ENCODE results near the gene PIEZO1. TPM values are rescaled to one million over a fixed set of nuclear protein-coding genes. Genes with fewer than 3 reads are reported as not detected.

Gene PIEZO1
- total and polyA plus RNA-seq, 10 of the 15 experiments (the other 5 are each of a cell fraction or from before 2014, with no cell fraction given), result 1.3 to 169 (median 33.4) TPM

DNA sequence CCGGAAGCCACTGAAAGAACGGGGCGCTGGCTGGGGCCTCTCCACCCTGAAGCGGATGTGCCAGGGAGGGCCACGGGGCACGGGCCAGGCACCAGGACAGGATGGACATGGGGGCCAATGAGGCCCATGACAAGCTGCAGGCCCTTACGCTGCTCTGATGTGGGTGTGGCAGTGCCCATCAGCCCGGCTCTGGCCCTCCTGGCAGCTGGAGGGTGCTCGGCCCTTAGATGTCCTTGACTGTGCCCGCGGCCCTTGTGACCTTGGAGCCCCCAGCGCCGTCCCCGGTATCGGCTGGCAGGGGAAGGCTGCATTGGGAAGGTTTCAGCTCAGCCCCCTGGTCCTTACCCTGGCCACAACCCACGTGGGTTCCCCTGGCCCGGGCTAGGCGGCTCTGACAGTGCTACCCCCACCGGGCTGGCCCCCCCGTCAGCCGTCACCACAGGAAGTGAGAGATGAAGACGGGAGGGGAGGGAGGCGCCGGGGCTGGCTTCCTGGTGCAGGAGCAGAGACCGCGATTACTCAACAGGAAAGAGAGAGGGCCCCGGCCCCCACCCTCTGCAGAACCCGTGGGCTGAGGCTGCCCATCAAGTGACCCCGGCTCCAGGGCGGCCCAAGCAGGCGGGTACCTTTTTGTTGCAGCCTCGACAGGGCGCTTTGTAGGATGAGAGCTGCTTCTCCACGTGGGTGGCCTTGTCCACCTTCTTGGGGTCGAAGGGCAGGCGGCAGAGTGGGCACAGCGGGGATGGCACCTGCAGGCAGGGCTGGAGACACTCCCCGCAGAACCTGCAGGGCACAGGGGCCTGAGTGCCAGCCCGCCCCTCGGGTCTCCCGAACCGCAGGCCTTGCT, 84.2 kb downstream of the PIEZO1 start (continued):
- TF ChIP-seq, protein P1, sequence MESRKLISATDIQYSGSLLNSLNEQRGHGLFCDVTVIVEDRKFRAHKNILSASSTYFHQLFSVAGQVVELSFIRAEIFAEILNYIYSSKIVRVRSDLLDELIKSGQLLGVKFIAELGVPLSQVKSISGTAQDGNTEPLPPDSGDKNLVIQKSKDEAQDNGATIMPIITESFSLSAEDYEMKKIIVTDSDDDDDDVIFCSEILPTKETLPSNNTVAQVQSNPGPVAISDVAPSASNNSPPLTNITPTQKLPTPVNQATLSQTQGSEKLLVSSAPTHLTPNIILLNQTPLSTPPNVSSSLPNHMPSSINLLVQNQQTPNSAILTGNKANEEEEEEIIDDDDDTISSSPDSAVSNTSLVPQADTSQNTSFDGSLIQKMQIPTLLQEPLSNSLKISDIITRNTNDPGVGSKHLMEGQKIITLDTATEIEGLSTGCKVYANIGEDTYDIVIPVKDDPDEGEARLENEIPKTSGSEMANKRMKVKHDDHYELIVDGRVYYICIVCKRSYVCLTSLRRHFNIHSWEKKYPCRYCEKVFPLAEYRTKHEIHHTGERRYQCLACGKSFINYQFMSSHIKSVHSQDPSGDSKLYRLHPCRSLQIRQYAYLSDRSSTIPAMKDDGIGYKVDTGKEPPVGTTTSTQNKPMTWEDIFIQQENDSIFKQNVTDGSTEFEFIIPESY (IDR thresholded peaks at IDR 0.05), result no peak
- TF ChIP-seq MTA3 (IDR thresholded peaks at IDR 0.05; ENCODE audit: borderline replicate concordance, low read length) (no peak), JUNB (IDR thresholded peaks at IDR 0.05) (peak; percentile 58; the same call in 1 of the 2 replicates), PAX8 (IDR thresholded peaks at IDR 0.05) (no peak), CBX5 (IDR thresholded peaks at IDR 0.05; ENCODE audit: low read depth) (no peak), SMARCA5 (IDR thresholded peaks at IDR 0.05) (0 out of 2 replicates have a peak, but pooled peaks have one; percentile 78), SUZ12 (IDR thresholded peaks at IDR 0.05; ENCODE audit: unreplicated experiment) (no peak), ZNF217 (IDR thresholded peaks at IDR 0.05) (no peak), CHD2 (IDR thresholded peaks at IDR 0.05; ENCODE audit: borderline replicate concordance, low read depth, low read length) (peak; percentile 73), SPI1 (IDR thresholded peaks at IDR 0.05; ENCODE audit: borderline replicate concordance, insufficient read depth, low read depth, low read length) (peak; percentile 71), NR2F1 (conservative IDR thresholded peaks at IDR 0.05) (peak; percentile 92), KAT2A (conservative IDR thresholded peaks at IDR 0.05; ENCODE audit: control insufficient read depth, low read depth, low read length) (no peak), IKZF1 (conservative IDR thresholded peaks at IDR 0.05) (peak; percentile 93), MXI1 (IDR thresholded peaks at IDR 0.05; ENCODE audit: low read depth, low read length) (peak; percentile 69; the same call in 1 of the 2 replicates)
- TF ChIP-seq, protein P2, sequence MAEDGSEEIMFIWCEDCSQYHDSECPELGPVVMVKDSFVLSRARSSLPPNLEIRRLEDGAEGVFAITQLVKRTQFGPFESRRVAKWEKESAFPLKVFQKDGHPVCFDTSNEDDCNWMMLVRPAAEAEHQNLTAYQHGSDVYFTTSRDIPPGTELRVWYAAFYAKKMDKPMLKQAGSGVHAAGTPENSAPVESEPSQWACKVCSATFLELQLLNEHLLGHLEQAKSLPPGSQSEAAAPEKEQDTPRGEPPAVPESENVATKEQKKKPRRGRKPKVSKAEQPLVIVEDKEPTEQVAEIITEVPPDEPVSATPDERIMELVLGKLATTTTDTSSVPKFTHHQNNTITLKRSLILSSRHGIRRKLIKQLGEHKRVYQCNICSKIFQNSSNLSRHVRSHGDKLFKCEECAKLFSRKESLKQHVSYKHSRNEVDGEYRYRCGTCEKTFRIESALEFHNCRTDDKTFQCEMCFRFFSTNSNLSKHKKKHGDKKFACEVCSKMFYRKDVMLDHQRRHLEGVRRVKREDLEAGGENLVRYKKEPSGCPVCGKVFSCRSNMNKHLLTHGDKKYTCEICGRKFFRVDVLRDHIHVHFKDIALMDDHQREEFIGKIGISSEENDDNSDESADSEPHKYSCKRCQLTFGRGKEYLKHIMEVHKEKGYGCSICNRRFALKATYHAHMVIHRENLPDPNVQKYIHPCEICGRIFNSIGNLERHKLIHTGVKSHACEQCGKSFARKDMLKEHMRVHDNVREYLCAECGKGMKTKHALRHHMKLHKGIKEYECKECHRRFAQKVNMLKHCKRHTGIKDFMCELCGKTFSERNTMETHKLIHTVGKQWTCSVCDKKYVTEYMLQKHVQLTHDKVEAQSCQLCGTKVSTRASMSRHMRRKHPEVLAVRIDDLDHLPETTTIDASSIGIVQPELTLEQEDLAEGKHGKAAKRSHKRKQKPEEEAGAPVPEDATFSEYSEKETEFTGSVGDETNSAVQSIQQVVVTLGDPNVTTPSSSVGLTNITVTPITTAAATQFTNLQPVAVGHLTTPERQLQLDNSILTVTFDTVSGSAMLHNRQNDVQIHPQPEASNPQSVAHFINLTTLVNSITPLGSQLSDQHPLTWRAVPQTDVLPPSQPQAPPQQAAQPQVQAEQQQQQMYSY (CRISPR knock-in tag; IDR thresholded peaks at IDR 0.05), result no peak
- TF ChIP-seq, protein P3, sequence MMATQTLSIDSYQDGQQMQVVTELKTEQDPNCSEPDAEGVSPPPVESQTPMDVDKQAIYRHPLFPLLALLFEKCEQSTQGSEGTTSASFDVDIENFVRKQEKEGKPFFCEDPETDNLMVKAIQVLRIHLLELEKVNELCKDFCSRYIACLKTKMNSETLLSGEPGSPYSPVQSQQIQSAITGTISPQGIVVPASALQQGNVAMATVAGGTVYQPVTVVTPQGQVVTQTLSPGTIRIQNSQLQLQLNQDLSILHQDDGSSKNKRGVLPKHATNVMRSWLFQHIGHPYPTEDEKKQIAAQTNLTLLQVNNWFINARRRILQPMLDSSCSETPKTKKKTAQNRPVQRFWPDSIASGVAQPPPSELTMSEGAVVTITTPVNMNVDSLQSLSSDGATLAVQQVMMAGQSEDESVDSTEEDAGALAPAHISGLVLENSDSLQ (IDR thresholded peaks at IDR 0.05), result peak; percentile 97
- TF ChIP-seq, protein P4, sequence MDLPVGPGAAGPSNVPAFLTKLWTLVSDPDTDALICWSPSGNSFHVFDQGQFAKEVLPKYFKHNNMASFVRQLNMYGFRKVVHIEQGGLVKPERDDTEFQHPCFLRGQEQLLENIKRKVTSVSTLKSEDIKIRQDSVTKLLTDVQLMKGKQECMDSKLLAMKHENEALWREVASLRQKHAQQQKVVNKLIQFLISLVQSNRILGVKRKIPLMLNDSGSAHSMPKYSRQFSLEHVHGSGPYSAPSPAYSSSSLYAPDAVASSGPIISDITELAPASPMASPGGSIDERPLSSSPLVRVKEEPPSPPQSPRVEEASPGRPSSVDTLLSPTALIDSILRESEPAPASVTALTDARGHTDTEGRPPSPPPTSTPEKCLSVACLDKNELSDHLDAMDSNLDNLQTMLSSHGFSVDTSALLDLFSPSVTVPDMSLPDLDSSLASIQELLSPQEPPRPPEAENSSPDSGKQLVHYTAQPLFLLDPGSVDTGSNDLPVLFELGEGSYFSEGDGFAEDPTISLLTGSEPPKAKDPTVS (IDR thresholded peaks at IDR 0.05; ENCODE audit: low read depth, low read length), result no peak
- TF ChIP-seq, protein P5, sequence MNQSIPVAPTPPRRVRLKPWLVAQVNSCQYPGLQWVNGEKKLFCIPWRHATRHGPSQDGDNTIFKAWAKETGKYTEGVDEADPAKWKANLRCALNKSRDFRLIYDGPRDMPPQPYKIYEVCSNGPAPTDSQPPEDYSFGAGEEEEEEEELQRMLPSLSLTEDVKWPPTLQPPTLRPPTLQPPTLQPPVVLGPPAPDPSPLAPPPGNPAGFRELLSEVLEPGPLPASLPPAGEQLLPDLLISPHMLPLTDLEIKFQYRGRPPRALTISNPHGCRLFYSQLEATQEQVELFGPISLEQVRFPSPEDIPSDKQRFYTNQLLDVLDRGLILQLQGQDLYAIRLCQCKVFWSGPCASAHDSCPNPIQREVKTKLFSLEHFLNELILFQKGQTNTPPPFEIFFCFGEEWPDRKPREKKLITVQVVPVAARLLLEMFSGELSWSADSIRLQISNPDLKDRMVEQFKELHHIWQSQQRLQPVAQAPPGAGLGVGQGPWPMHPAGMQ (IDR thresholded peaks at IDR 0.05; ENCODE audit: borderline replicate concordance), result no peak
- TF ChIP-seq, protein P6, sequence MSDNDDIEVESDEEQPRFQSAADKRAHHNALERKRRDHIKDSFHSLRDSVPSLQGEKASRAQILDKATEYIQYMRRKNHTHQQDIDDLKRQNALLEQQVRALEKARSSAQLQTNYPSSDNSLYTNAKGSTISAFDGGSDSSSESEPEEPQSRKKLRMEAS (IDR thresholded peaks at IDR 0.05; ENCODE audit: low read depth, low read length), result peak; percentile 70; the same call in 1 of the 2 replicates

Measured in GM12878 (cell line).